Pancreas (tissue), 10 donors: ENCODE results near the gene SLC6A19. TPM values are rescaled to one million over a fixed set of nuclear protein-coding genes. Genes with fewer than 3 reads are reported as not detected.

Source experiments
- ATAC-seq, 4 donors: fragments of 200-7000 bp; cut with Tn5 transposase; one replicate each; pipeline versions ENCODE4 v1.8.0 to v1.9.1; 2020; ENCODE audit warnings: mild to moderate bottlenecking in 4 of 4, moderate library complexity in 4 of 4
- DNase-seq, 6 donors: peaks; one replicate each; pipeline ENCODE4 v3.0.0-alpha.2; 2020
- FAIRE-seq: peaks from 2 replicates; lab custom pipeline; 2012; peaks lifted over from hg19 to GRCh38; lab: Jason Lieb, UNC
- H3K27ac ChIP-seq, 4 donors: fragments of 200-600 bp; sonication (generic); 1 replicate in 3 of 4; 2 replicates in 1 of 4; pipeline versions ENCODE4 v1.5.0 to v1.8.0; 2020
- H3K27me3 ChIP-seq, 4 donors: fragments of 200-600 bp; one replicate each; pipeline ENCODE4 v1.8.0; 2021
- H3K36me3 ChIP-seq, 3 donors: fragments of 200-600 bp; sonication (generic) in 1 of 3; one replicate each; pipeline versions ENCODE4 v1.5.0 to v1.8.0; 2020 to 2021
- H3K4me1 ChIP-seq, 3 donors: fragments of 200-600 bp; one replicate each; pipeline ENCODE4 v1.8.0; 2021
- H3K4me3 ChIP-seq, 4 donors: fragments of 200-600 bp; sonication (generic) in 2 of 4; one replicate each; pipeline versions ENCODE4 v1.5.0 to v1.8.0; 2020 to 2021
- H3K9me3 ChIP-seq, 4 donors: fragments of 200-600 bp; one replicate each; pipeline ENCODE4 v1.8.0; 2021
- WGBS, 2 donors: extraction: QIAGEN DNeasy Blood & Tissue Kit; methylation state at CpG; one replicate each; pipeline ENCODE4 v1.1.7; 2013; 5-methylcytosine and 5-hydroxymethylcytosine counted together
- intact Hi-C, 3 donors: fragments of 100-400 bp; cut with DNase I; formaldehyde crosslinking; loops; one replicate each; pipeline versions ENCODE4 v1.11.1 to v1.14.2; 2022
- polyA plus RNA-seq, 2 donors: library from polyadenylated mRNA; stranded (reverse); fragments of 200-250 nt; gene quantifications; one replicate each; pipeline ENCODE4 v1.2.3, GENCODE V29; 2013
- total RNA-seq, 6 donors: library from RNA; stranded (reverse); fragmentation: NEBNext Ultra II Directional in 4 of 6; extraction: Animal tissue kit (Norgen Biotek cat#: 25700) in 4 of 6; gene quantifications; one replicate each; pipeline versions ENCODE4 v1.2.1 to v1.2.4, GENCODE V29; 2021 to 2023
- TF ChIP-seq, protein P1 (sequence below), 4 donors: fragments of 200-600 bp; sonication (generic) in 3 of 4; IDR thresholded peaks; one replicate each; pipeline versions ENCODE4 v1.5.0 to v1.8.0; 2021; ENCODE audit warnings: antibody characterized with exemption in 4 of 4
- donor health status: healthy with polysubstance abuse.
- donor health status: DM: no; HTN: no; CAD: no; lungs with moderate emphysema.
- donor health status: DM: no; HTN: no; CAD: no.
- donor health status: control.
- donor health status: control.
- donor health status: Bipolar disorder and iron deficiency.
- donor health status: DM: yes; HTN: yes; CAD: no.
- donor health status: DM: no; HTN: no; CAD: no.
- donor health status: DM: no; HTN: no; CAD: no.
- donor health status: DM: yes; HTN: yes; CAD: no.

Gene SLC6A19
- total and polyA plus RNA-seq, 8 donors: 0.08 to 3.9 (median 0.29) TPM

DNA sequence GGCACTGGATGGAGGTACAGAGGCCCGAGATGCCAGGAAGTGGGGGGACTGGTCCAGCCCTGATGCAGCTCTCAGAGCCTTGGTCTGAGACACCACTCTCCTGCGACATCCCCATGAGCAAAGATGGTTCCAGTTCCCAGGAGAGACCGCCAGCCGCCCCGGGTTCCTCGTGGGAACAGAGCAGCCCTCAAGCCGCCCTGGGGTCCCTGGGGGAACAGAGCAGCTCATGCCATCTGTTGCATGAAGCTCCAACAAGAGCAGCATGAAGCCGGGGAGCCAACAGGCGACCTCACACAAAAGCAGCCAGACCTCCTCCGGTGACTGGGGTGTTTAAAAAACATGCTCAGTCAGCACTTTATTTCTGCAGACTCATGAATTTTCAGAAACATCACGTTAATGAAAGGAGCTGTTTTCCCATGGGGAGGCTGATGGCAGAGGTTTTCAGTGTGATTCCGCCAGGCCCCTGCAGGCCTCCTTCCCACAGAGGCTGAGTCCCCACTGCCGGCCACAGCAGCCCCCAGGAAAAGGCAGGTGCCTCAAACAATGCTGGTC, 30.0 kb downstream of the SLC6A19 start:
- Histone ChIP-seq H3K27ac (no peak overlapping the region), H3K9me3 (no peaks in the 10 kb centered on the region), H3K4me3 (no peak overlapping the region), H3K27me3 (no peaks in the 10 kb centered on the region), H3K36me3 (no peaks in the 10 kb centered on the region), H3K4me1 (no peaks in the 10 kb centered on the region)
- intact Hi-C loops: no loop called here
- WGBS, 2 donors: 69 to 77% methylated on average over 13 of the region's 13 CpGs
- FAIRE-seq: no peak
- TF ChIP-seq, protein P1, sequence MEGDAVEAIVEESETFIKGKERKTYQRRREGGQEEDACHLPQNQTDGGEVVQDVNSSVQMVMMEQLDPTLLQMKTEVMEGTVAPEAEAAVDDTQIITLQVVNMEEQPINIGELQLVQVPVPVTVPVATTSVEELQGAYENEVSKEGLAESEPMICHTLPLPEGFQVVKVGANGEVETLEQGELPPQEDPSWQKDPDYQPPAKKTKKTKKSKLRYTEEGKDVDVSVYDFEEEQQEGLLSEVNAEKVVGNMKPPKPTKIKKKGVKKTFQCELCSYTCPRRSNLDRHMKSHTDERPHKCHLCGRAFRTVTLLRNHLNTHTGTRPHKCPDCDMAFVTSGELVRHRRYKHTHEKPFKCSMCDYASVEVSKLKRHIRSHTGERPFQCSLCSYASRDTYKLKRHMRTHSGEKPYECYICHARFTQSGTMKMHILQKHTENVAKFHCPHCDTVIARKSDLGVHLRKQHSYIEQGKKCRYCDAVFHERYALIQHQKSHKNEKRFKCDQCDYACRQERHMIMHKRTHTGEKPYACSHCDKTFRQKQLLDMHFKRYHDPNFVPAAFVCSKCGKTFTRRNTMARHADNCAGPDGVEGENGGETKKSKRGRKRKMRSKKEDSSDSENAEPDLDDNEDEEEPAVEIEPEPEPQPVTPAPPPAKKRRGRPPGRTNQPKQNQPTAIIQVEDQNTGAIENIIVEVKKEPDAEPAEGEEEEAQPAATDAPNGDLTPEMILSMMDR (IDR thresholded peaks at IDR 0.05): no peak
- ATAC-seq: no peak
- no peak for DNase-seq

DNA sequence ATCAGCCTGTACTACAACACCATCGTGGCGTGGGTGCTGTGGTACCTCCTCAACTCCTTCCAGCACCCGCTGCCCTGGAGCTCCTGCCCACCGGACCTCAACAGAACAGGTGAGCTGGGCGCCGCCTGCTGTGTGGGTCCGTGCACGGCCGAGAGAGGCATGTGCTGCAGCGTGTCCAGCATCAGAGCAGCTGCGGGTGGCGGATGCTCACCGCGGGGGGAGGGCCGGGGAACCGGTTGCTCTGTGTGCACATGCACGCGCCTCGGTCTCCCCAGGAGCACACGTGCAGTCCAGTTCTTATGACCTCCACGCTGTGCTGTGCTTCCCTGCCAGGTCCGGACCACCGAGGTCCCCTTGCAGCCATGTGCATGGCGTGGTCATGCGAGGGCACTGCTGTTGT, 31.4 kb downstream of the SLC6A19 start:
- 76 to 88% methylated on average over 25 of the region's 25 CpGs for WGBS, 2 donors
- Histone ChIP-seq H3K4me3 (no peak overlapping the region), H3K27me3 (no peaks in the 10 kb centered on the region), H3K9me3 (no peaks in the 10 kb centered on the region), H3K4me1 (no peaks in the 10 kb centered on the region), H3K36me3 (no peaks in the 10 kb centered on the region), H3K27ac (no peak overlapping the region)
- intact Hi-C loops: no loop called here
- ATAC-seq: no peak
- TF ChIP-seq, protein P1 (IDR thresholded peaks at IDR 0.05): no peak
- no peak for DNase-seq
- FAIRE-seq: no peak

DNA sequence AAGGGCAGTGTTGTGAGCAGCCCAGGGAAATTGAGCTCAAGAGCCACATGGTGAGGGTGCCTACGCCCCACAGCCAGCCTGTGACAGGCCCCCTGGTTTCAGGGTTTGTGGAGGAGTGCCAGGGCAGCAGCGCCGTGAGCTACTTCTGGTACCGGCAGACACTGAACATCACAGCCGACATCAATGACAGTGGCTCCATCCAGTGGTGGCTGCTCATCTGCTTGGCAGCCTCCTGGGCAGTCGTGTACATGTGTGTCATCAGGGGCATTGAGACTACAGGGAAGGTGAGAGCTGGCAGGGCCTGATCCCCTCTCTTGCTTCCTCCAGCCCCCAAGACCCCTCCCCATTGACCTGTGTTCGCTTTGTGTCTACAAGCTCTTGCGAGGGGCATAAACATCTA, 34.0 kb downstream of the SLC6A19 start:
- ATAC-seq: no peak
- intact Hi-C loops: no loop called here
- Histone ChIP-seq H3K27ac (no peak overlapping the region), H3K9me3 (no peaks in the 10 kb centered on the region), H3K4me1 (no peaks in the 10 kb centered on the region), H3K27me3 (no peaks in the 10 kb centered on the region), H3K4me3 (no peak overlapping the region), H3K36me3 (no peaks in the 10 kb centered on the region)
- no peak for DNase-seq
- 60 to 75% methylated on average over 8 of the region's 8 CpGs for WGBS, 2 donors
- TF ChIP-seq, protein P1 (IDR thresholded peaks at IDR 0.05): no peak
- FAIRE-seq: no peak

DNA sequence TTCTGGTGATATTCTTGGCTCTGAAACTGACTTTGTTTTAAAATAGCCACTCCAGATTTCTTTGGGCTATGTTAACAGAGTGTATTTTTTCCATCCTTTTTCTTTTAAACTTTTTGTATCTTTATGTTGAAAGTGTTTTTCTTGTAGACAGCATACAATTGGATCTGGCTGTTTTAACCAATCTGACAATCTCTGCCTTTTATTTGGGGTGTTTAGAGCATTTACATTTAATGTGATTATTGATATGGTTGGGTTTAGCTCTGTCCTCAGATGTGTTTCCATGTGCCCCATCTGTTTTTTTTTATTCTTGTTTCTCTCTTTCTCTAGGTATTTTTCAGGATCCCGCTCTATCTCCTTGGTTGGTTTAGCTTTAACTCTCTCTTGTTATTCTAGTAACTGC, 34.4 kb downstream of the SLC6A19 start:
- no peak for FAIRE-seq
- Histone ChIP-seq H3K4me3 (no peak overlapping the region), H3K27ac (no peak overlapping the region), H3K27me3 (no peaks in the 10 kb centered on the region), H3K9me3 (no peaks in the 10 kb centered on the region), H3K36me3 (no peaks in the 10 kb centered on the region), H3K4me1 (no peaks in the 10 kb centered on the region)
- TF ChIP-seq, protein P1 (IDR thresholded peaks at IDR 0.05): no peak
- WGBS, 2 donors: 97 to 100% methylated on average over 1 of the region's 1 CpG
- ATAC-seq: no peak
- intact Hi-C loops: no loop called here
- DNase-seq: no peak

DNA sequence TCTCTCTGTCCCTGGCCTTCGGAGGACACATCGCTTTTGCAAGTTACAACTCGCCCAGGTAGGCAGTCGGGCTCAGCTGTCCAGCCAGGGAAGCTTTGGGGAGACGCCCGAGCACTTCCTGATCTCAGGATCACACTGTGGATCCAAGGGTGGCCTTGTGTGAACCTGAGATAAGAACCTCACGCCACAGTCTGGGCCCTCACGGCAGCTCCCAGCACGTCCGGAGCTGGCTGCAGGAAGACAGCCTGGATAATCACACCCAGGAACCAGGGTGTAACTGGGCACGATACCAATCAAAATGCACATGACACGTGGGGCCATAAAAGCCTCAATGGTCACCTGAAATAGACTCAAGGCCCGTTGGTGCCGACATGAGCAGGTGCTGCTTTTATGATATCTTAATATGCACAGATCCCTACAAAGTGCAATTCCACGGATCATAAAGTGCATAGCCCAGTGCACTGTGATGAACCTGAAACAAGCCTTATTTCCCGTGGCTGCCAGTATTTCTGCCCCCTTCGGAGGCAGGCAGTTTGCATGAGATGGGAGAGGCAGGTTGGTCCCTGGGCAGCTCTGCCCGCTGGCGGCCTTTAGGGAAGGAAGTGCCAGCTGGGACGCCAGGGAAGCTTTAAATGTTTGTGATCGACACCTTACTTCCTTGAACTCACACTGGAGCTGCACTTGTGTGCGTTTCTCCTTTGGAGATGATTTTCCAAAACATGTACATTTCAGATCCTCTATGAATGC, 38.3 kb downstream of the SLC6A19 start:
- Histone ChIP-seq H3K36me3 (no peaks in the 10 kb centered on the region), H3K27me3 (no peaks in the 10 kb centered on the region), H3K27ac (no peak overlapping the region), H3K4me1 (no peaks in the 10 kb centered on the region), H3K4me3 (no peak overlapping the region), H3K9me3 (no peaks in the 10 kb centered on the region)
- FAIRE-seq: peak; percentile 9
- ATAC-seq: peak in 2 of 4 donors; percentile 19 to 38
- DNase-seq: no peak
- intact Hi-C loops: no loop called here
- TF ChIP-seq, protein P1 (IDR thresholded peaks at IDR 0.05): no peak
- 57 to 66% methylated on average over 22 of the region's 22 CpGs for WGBS, 2 donors
